ENCODE results near the gene PTBP2.

- no peak for TF ChIP-seq HNF4A (conservative IDR thresholded peaks at IDR 0.05)
- TF ChIP-seq RAD21 (IDR thresholded peaks at IDR 0.05), result no peak
- no peak for TF ChIP-seq RXRA (IDR thresholded peaks at IDR 0.05)
Measured at GRCh38 chr1:96820107-96820506, 98.5 kb downstream of the PTBP2 start.

All from liver (tissue), 2 donors.